NCI-H524 (cell line): ENCODE data around the gene CENPP.

Experiments
- DNase-seq, 2 experiments: peaks; one replicate each; lab custom pipeline; 2025; lab: John Stamatoyannopoulos, UW

The CENPP gene

DNA sequence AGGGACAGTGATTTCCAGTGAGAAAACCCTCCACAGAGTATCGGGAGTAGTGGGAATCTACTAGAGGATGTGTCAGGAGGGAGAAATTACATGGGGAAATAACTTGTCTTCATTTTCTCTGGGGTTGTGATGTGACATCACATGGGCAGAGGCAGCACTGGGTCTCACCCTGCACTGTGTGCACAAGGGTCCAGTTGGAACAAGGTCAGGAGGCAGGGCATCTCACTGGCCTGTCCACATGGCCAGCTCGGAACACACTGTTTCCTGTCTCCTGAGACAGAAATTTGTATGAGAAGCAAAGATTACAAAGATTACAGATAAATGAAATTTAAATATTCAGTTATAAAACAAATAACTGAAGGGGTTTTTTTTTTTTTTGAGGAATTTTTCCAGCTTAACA, 272.6 kb downstream of the CENPP start:
- no peak for DNase-seq

DNA sequence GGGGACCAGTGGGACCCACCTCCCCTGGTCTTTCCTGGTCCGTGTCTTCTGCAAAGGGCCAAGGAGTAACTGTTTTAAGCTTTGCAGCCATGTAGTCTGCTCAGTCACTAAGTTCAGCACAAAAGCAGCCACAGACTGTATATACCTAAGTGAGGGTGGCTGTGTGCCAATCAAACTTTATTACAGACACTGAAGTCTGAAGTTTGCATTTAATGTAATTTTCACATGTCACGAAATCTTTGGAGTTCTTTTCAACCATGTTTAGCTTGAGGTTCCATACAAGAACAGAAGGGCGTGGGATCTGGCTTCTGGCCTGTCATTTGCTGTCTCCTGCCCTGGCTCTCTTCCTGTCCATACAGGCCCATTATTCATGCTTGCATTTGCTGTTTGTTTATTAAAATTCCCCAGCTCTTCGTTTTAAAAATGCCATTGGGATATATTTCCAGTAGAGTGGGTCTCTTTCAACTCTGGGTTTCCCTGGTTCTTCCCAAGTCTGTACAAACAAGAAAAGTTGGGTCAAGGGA, 274.2 kb downstream of the CENPP start:
- no peak for DNase-seq

DNA sequence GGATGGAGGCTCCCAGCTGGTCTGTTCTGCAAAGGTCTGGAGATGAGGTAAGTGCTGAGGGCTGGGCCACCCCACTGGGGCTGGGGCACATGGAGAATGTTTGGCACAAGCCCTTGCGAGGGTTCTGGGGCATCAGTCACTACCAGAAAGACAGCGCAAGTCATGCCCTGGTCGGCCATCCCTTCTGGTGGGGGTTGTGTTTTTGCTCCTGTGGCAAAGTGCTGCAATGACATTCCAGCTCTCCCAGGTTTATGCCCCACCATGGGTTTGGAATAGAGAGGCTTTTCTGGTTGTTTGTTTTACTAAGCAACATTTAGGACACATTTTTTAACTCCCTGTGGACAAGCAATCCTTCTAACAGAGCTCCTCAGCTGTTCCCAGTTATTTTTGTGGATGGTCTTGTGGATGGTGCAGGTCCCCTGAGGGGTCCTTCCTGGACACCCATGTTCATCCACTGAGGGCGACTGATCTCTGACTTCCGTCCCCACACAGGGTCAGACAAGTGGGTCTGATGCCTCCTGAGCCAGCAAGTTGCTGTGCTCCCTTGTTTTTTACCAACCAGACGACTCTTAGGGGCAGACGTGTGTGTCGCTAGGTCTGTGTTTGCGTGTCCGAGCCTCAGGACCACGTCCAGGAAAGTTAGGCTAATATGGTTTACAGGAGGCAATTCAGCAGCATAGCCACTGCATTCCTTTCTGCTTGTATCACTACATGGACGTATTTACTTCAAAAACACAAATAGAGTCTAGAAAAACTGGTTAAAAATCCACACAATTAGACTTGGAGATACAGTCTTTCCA, 274.9 kb downstream of the CENPP start:
- DNase-seq, result no peak

DNA sequence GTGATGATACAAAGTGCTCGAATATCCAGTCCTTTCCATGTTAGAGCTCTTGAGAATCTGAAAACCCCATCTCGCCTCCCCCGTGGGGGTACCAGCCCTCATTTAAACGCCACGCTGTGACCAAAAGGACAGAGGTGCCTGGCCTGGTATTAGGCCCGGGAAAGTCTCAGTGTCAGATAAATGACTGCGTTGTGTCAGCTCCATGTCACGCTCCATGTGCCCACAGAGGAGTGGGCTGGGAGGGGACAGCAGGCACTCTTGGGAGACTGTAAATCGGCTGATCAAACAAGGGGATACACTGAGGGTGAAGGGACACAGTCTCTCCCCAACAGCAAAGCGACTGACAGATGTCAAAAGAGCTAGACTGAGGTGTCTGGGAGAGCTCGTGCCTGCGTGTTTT, 275.7 kb downstream of the CENPP start:
- DNase-seq, result no peak

DNA sequence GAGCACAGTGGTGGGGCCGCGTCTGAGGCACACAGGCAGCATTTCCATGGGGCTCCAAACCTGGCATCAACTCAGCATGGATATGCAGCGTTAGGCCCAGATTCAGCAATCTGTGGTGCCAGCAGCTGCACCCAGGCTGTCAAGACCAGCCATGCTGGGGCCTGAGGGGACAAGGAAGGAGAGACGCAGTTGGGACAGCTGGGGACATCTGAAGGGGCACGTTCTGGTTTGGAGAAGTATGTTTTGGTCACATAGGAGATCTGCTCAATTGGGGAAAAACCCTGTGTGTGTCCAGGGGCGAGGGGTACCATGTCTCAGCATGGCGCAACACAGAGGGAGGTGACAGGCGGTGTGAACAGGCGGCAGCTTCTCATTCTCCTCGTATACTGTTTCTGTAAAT, 276.7 kb downstream of the CENPP start:
- DNase-seq, result no peak

DNA sequence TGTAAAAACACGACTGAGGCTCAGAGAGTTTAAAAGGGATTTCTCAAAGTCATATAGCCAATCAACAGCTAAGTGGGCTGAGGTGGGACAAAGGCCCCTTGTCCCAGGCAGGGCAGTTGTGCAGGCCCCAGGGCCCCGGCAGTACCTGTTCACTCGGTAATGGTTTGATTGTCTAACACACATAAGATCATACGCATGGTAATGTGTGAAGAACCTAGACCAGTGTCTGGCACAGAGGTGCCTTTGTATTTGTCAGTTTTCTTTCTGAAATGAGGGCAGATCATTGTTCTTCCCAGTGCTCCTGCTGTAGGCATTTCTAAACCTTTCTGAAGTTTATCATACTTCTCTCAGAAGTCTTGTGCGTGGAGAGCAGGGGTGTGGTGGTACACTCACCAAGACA, 277.3 kb downstream of the CENPP start:
- DNase-seq, result no peak

DNA sequence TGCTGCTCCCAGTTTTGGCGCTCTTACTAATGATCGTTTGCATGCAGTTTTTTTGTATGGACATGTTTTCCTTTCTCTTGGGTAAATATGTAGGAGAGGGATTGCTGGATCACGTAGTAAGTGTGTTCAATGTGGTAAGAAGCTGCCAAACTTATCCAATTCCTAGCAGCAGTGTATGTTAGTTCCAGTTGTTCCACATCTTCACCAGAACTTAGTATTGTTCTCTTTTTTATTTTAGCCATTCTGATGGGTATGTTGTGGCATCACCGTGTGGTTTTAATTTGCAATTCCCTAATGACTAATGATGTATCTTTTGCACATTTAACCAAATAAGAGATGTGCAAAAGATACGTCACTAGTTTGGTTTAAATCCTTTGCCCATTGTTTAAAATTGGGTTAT, 278.2 kb downstream of the CENPP start:
- no peak for DNase-seq

DNA sequence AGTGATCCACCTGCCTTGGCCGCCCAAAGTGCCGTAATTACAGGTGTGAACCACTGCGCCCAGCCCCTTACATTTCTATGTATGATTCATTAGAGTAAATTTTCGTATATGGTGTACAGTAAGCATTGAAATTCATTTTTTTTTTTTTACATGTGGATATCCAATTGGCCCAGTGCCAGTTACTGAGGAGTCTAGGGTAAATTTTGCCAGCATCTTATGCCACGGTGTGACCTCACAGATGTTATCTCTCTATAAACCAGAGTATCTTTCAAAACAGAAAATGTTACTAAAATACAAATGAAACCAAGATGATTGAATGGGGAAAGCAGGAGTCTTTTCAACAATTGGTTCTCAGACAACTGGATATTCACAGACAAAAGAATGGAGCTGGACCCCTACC, 279.5 kb downstream of the CENPP start:
- no peak for DNase-seq

DNA sequence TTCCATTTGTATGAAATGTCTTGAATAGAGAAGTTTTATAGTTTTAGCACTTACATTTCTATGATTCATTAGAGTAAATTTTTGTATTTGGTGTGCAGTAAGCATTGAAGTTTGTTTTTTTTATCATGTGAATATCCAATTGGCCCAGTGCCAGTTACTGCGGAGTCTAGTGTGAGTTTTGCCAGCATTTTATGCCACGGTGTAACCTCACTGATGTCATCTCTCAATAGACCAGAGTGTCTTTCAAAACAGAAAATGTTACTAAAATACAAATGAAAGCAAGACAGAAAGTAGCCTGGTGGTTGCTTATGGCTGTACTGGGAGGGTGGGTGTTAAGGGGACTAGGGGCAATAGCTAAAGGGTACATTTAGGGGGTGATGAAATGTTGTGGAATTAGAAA, 281.3 kb downstream of the CENPP start:
- no peak for DNase-seq

DNA sequence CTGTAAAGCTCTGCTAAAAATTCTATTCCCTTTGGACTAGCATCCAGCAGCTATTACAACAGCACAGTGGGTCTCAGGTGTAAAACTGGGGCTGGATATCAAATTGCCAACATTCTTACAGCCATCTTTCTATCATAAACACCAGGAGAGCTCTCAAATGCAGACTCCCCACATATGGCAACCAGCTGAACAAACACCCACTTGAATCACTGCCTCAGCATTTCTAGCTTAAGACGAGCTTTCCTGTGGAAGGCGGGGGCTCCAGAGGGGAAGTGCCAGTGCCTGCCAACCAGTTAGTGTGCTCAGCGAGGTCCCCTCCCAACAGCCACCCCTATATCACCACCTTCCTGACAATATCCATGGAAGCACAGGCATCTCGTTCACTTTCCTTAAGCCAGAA, 282.0 kb downstream of the CENPP start:
- DNase-seq, result peak; percentile 66 to 92

DNA sequence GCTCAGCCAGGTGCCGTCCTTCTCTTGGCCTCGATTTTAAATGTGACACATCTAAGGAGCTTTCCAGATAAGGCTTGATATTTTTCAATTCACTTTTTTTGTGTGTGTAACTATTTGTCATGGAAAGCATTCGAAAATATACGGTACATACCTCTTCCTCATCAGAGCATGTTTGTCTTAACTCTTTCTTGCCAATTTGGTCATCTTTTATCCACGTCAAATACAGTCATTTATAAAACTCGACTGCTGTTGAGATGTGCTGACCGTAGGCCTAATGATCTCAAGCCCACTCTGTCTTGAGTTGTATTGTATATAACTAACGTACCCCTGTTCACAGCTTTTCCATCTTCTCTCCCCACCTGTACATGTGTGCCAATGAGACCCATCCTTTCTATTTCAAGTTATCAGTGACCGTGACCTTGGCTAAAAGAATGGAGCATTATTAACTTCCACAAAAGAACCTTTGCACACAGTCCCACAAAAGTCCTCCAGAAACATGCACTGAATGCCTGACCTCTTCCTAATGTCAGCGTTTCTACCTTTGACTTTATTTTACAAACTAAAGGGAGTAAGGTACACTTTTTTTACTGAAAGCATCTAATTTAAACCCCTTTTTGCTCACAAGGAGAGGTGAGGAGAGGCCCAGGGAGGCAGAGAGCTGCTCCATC, 282.6 kb downstream of the CENPP start:
- DNase-seq, result no peak

DNA sequence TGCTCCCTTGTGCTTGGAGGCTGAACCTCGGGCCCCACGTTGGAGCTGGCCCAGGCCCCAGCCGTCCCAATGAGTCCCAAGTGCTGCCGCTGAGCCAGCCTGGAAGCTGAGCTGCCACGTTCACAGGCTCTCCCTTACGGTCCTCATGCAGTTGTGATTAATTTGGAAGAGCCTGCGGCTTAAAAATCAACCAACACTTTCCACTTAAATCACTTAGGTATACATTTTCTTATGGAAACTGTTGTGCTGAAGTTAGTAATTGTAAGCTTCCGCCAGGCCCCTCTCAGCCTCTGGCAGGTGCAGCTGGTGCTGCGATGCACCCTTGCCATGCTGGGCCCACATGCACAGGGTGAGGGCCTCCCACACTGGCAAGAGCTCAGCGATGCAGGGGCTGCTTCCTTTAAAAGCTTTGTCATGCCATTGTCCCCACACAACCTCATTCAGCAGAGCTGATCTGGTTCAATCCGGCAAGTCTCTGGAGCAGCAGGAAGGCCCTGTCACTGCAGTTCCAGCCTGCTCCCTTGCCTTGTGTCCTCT, 283.2 kb downstream of the CENPP start:
- peak in 1 of 2 experiments; percentile 28 for DNase-seq

DNA sequence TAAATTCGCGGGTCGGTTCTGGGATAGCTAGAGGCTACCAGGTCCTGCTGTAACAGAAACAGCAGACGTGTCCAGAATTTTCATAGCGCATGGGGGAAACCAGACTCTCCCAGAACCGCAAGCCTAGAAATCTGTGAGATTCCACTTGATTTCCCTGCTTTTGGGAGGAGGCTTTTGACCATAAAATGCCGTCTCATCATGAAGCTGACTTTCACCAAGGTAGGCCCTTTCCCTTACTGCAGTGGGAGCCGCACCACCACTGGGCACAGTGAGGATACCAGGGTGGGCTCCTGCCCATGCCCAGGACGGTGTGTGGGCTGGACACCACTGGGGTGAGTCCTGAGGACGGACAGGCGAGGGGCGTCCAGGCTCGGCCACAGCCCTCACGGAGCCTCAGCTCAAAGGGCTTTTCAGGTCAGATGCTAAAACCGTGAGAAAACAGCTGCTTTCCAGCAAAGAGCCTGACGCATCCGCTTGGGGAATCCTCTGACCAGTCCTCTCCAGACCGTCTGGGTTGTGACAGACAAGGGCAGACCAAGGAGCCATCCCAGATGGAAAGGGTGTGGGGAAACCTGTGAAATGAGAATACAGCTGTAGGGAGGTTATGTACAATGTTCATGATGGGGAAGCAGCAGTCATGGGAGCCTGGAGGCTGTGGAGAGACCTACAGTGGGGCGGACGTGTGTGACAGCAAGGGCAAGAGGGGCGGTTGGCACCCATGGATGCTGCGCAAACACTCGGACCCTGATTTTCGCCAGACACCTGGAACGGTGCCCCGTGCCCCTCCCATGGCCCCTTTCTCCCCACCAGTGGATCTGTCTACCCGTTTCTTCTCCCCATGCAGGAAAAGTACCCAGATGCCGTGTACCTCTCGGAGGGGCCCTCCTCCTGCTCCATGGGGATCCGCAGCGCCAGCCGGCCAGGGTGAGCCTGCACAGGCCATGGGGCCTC, 285.0 kb downstream of the CENPP start:
- DNase-seq, result no peak

DNA sequence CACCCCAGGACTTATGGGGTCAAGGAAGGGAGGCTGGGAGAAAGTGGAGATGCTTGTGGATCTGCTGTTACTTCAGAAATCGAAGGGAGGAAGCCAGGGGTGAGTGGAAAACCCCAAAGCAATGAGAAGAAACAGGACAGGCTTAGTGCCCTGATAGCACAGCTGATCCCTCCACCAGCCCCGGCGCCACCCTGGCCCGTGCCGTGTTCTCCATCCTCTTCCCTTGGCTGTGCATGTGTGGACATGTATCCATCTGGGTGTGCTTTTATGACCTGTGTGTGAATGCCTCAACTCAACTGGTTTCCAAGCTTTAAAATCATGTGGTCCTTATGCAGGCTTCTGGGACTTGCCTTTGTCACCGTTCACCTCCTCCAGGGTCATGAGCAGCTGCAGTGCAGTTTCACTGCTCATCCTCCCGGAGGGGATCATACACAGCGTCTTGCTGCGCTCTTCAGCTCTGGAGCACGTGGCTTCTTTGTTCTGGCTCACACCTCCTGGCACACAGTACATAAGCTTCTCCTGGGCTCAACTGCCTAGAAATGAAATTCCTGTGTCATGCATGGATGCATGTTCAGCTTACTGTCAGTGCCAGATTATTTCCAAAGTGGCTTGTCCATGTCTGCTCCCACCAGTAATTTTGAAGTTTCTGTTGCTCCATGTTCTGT, 286.0 kb downstream of the CENPP start:
- DNase-seq, result no peak

DNA sequence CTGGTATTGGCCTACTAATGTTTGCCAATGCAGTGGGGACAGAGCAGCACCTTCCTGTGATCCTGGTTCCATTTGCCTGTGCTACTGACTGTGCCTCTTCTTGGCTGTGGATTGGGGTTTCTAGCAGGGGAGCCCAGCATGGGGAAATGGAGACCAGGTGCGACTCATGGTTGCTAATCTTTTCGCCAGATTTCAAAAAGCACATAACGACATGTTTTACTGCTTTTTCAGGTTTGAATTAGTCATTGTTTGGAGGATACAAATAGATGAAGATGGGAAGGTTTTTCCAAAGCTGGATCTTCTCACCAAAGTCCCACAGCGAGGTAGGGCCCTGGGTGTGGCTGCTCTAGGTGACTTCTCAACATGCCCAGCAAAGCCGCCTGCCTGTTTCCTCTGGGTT, 286.5 kb downstream of the CENPP start:
- DNase-seq, result no peak

DNA sequence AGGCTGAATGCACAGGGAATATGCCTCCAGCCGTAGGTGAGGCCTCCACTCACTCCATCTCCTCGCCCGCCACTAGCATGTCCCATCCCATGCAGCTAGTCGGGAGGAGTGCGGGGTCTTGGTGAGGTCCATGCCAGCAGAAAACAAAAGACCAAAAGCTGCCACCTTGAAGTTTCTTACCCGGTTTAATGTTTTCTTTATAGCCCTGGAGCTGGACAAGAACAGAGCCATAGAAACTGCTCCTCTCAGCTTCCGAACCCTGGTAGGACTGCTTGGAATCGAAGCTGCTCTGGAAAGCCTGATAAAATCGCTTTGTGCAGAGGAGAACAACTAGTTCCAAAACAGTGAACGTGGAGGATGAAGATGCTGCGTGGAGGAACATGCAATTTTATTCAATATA, 287.1 kb downstream of the CENPP start:
- no peak for DNase-seq

DNA sequence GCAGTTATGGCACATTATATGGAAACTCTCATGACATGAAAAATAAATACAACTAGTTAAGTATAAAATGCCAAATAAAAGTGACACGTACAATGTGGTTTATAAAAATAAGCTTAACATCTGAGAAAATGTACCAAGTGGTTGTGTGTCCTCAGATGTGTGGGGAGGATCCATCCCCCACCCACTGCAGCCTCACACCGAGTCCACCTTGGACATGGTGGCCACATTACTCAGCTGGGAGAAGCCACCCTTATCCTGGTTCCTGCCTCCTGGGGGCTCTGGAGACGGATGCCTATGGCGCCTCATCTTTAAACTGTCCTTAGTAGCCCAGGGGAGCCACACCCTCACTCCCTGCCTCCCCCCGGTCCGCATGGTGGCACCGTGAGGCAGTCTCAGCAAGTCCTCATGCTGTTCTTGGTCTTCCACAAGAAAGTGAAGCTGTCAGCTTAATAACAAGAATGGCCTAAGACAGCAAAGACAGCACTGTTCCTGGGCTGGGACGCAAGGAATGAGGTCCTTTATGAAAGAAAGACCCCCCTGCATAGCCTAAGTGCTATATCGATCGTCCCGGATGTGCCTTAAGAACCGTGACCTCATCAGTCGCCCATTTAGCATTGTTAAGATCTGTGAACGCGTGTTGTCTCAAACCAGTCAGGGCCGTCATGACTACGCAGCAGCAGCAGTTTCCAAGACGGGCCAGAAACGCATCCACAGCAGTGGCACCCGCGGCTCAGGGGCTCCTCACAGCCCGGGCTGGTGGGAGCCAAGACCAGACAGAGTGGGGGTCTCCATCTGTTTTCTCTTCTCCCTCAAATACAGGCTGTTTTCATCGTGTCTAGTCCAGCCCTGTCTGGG, 287.7 kb downstream of the CENPP start:
- DNase-seq, result no peak

DNA sequence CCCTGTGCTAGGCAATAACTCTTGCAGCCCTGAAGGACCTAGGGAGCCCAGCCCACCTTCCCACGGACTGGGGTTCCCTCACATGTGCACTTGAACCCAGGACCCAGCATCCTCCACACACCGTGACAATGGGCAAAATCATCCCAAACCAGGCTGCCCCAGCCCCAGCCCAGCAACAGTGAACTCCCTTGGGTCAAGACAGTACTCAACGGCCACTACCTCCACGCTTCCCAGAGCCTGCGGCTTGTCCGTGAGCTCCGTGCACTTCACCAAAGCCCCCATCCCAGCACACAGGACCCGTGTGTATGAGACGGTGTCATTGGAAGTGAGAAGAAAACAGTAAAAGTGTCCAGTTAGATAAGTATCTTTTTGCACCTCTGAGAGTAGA, 288.4 kb downstream of the CENPP start:
- no peak for DNase-seq

DNA sequence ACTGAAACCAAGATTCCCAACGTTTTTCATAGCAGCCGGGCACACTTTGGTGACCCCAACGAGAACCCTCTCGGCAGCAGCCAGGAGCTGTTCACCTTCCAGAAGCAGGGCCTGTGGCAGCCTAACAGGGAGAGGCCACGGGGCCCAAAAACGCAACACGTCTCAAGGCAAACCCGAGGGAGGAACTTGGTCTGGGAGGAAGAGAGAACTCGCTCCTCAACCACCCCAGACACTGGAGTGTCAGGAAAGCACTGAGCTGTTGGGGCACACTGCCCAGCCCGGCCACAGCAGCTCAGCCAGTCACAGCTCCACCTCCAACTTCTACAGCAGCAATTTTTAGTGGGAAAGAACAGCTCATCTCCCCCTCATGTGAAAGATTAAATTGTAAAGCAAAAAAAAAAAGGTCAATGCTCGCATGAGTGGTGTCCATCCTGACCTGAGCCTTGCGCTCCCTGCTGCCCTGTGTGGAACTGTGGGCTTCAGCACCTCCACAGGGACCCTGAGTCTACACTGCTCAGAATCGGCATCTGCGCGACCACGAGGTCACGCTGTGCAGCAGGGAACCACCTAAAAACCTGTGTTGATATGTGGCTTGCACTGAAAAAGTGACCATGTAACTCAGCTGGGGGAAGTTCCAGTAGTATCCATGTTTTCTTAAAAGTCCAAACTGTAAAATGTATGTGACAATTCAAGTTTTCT, 289.2 kb downstream of the CENPP start:
- DNase-seq, result no peak

DNA sequence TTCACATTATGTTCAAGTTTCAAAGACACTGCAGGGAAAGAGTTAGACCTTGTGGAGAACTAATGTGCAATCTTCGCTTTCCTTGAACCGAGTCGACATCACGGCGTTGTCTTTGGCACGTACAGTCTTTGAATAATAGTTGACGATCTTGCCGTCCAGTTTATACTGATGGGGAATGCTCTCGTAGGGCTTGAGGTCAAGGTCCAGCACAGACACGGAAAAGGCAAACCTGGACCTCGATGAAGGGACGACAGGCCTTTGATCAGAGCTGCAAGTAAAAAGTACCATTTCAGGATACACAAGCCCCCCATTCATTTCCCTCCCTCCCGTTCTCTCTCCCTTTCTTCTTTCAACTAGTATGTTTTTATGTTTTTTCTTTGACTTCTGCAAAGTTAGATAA, 290.0 kb downstream of the CENPP start:
- no peak for DNase-seq
